Measurements from ENCODE around the gene ANKRD33B.

DNA sequence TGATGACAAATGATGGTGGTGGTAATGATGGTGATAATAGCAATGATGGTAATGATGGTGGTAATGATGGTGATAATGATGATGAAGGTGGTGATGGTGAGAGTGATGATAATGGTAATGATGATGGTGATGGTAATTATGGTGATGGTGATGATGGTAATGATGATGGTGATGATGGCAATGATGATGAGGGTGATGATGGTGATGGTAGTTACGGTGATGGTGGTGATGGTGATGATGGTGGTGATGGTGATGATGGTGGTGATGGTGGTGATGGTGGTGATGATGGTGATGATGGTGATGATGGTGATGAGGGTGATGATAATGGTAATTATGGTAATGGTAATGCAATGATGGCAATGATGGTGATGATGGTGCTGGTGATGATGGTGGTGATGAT lies 106.1 kb downstream of the ANKRD33B start:
- TF ChIP-seq CTCF (IDR thresholded peaks at IDR 0.05; ENCODE audit: low read length) (no peak), EZH2phosphoT487 (IDR thresholded peaks at IDR 0.05; ENCODE audit: low read length) (no peak), EZH2 (optimal IDR thresholded peaks at IDR 0.05; ENCODE audit: low read depth, low read length) (no peak)

Measured in MM.1S (cell line).